ENCODE data around the gene LGALS7B.
"Not testable (repeated sequence)": the region's sequence is repeated elsewhere in the genome, so short reads cannot be mapped to it uniquely, and the experiment has no call there.

DNA sequence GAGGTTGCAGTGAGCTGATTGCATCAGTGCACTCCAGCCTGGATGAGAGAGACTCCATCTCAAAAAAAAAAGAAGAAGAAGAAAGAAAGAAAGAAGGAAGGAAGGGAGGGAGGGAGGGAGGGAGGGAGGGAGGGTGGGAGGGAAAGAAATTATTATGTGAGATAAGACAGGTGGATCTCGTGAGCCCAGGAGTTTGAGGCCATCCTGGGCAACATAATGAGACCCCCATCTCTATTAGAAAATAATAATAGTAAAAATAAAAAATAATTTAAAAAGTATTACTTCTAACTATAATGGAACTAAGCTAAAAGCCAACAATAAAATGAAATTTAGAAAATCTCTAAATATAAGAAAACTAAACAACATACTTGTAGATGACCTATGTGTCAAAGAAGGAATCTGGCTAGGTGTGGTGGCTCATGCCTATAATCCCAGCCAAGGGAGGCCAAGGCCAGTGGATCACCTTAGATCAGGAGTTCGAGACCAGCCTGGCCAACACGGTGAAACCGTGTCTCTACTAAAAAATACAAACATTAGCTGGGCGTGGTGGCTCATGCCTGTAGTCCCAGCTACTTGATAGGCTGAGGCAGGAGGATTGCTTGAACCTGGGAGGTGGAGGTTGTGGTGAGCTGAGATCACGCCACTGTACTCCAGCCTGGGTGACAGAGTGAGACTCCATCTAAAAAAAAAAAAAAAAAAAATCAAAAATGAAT lies 28.0 kb upstream of the LGALS7B start:
- not testable (repeated sequence) for TF ChIP-seq POLR2AphosphoS5, POLR2A (IDR thresholded peaks at IDR 0.05)
